ENCODE results near the gene NUDC. TPM values are rescaled to one million over a fixed set of nuclear protein-coding genes. Genes with fewer than 3 reads are reported as not detected.

NUDC gene
- total and polyA plus RNA-seq, 2 of the 13 experiments (the other 11 are each of a cell fraction or from before 2014, with no cell fraction given) = 34.7 to 104 TPM

DNA sequence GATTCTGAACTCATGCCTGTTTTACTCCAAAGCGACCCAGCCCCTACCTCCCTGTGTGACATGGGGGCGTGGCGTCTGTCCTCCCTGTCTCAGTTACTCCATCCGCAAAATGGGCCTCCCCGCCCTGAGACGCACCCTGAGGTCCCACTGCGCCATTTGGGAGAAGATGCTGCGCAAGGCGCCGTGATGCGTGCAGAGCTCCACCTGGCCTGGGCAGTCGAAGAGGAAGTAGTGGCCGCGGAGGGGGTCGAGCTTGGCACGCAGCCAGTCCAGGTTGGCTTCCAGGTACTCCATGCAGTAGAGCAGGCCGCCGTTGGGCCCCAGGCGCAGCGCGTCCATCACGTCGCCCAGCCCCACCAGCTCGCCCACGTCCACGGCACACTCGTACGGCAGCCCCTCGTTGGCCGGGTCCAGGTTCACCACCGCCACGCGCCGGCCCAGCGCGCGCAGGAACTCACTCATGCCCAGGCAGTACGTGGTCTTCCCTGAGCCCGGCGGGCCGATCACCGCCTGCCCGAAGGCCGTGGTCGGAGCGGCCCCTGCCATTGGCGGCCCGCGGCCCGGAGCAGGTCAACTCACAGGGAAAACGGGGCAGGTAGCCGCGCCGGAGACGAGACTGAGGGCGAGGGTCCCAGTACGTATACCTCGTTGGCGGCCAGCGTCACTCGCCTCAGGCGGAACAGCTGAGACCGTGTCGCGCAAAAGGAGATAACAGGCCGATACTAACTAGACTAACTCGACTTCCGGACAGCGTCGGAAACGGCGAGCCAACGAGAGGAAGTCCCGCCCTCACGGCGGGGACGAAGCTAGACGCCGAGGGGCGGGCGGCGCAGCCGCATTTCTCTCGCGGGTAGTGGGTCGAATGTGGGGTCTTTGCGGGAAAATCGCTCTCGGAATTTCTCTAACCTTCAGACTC, 31.7 kb upstream of the NUDC start, which contains the start of gene GPN2 (continued):
- TF ChIP-seq, protein P1, sequence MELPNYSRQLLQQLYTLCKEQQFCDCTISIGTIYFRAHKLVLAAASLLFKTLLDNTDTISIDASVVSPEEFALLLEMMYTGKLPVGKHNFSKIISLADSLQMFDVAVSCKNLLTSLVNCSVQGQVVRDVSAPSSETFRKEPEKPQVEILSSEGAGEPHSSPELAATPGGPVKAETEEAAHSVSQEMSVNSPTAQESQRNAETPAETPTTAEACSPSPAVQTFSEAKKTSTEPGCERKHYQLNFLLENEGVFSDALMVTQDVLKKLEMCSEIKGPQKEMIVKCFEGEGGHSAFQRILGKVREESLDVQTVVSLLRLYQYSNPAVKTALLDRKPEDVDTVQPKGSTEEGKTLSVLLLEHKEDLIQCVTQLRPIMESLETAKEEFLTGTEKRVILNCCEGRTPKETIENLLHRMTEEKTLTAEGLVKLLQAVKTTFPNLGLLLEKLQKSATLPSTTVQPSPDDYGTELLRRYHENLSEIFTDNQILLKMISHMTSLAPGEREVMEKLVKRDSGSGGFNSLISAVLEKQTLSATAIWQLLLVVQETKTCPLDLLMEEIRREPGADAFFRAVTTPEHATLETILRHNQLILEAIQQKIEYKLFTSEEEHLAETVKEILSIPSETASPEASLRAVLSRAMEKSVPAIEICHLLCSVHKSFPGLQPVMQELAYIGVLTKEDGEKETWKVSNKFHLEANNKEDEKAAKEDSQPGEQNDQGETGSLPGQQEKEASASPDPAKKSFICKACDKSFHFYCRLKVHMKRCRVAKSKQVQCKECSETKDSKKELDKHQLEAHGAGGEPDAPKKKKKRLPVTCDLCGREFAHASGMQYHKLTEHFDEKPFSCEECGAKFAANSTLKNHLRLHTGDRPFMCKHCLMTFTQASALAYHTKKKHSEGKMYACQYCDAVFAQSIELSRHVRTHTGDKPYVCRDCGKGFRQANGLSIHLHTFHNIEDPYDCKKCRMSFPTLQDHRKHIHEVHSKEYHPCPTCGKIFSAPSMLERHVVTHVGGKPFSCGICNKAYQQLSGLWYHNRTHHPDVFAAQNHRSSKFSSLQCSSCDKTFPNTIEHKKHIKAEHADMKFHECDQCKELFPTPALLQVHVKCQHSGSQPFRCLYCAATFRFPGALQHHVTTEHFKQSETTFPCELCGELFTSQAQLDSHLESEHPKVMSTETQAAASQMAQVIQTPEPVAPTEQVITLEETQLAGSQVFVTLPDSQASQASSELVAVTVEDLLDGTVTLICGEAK (IDR thresholded peaks at IDR 0.05) = no peak
- TF ChIP-seq, protein P1 (CRISPR knock-in tag; IDR thresholded peaks at IDR 0.05) = peak; percentile 93
- TF ChIP-seq, protein P2, sequence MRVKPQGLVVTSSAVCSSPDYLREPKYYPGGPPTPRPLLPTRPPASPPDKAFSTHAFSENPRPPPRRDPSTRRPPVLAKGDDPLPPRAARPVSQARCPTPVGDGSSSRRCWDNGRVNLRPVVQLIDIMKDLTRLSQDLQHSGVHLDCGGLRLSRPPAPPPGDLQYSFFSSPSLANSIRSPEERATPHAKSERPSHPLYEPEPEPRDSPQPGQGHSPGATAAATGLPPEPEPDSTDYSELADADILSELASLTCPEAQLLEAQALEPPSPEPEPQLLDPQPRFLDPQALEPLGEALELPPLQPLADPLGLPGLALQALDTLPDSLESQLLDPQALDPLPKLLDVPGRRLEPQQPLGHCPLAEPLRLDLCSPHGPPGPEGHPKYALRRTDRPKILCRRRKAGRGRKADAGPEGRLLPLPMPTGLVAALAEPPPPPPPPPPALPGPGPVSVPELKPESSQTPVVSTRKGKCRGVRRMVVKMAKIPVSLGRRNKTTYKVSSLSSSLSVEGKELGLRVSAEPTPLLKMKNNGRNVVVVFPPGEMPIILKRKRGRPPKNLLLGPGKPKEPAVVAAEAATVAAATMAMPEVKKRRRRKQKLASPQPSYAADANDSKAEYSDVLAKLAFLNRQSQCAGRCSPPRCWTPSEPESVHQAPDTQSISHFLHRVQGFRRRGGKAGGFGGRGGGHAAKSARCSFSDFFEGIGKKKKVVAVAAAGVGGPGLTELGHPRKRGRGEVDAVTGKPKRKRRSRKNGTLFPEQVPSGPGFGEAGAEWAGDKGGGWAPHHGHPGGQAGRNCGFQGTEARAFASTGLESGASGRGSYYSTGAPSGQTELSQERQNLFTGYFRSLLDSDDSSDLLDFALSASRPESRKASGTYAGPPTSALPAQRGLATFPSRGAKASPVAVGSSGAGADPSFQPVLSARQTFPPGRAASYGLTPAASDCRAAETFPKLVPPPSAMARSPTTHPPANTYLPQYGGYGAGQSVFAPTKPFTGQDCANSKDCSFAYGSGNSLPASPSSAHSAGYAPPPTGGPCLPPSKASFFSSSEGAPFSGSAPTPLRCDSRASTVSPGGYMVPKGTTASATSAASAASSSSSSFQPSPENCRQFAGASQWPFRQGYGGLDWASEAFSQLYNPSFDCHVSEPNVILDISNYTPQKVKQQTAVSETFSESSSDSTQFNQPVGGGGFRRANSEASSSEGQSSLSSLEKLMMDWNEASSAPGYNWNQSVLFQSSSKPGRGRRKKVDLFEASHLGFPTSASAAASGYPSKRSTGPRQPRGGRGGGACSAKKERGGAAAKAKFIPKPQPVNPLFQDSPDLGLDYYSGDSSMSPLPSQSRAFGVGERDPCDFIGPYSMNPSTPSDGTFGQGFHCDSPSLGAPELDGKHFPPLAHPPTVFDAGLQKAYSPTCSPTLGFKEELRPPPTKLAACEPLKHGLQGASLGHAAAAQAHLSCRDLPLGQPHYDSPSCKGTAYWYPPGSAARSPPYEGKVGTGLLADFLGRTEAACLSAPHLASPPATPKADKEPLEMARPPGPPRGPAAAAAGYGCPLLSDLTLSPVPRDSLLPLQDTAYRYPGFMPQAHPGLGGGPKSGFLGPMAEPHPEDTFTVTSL (CRISPR knock-in tag; IDR thresholded peaks at IDR 0.05; ENCODE audit: borderline replicate concordance) = no peak
- peak; percentile 73; the same call in 1 of the 2 replicates for TF ChIP-seq ZNF737 (CRISPR knock-in tag; IDR thresholded peaks at IDR 0.05; ENCODE audit: borderline replicate concordance)
- peak; percentile 80; the same call in 1 of the 2 replicates for TF ChIP-seq ZNF841 (CRISPR knock-in tag; IDR thresholded peaks at IDR 0.05; ENCODE audit: borderline replicate concordance)
- peak; percentile 95; the same call in 1 of the 2 replicates for TF ChIP-seq SMAD1 (CRISPR knock-in tag; IDR thresholded peaks at IDR 0.05; ENCODE audit: borderline replicate concordance, low read depth)
- 0 out of 2 replicates have a peak, but pooled peaks have one; percentile 47 for TF ChIP-seq CENPT (CRISPR knock-in tag; IDR thresholded peaks at IDR 0.05; ENCODE audit: low read depth)
- TF ChIP-seq ZNF3 (CRISPR knock-in tag; IDR thresholded peaks at IDR 0.05) = no peak
- peak; percentile 69; the same call in 1 of the 2 replicates for TF ChIP-seq ZNF17 (CRISPR knock-in tag; IDR thresholded peaks at IDR 0.05)
- TF ChIP-seq MIER3 (CRISPR knock-in tag; IDR thresholded peaks at IDR 0.05; ENCODE audit: borderline replicate concordance) = peak; percentile 51; the same call in 1 of the 2 replicates

All from HepG2 (cell line).